T-helper 2 cell treated with Interferon-gamma antibody and Interleukin-4, amounts not matched to agents 5 μg/mL and 100 μg/mL, for 36 hours (primary cell): ENCODE data around the gene FAM111A.
"Not testable (repeated sequence)": the region's sequence is repeated elsewhere in the genome, so short reads cannot be mapped to it uniquely, and the experiment has no call there.

Source experiments
- DNase-seq: peaks from one replicate; pipeline ENCODE4 v3.0.0; 2021; ENCODE audit warnings: low spot score
- H3K27ac Mint-ChIP-seq: one replicate; pipeline ENCODE4 v1.8.0; 2021; ENCODE audit warnings: mild to moderate bottlenecking, mixed read lengths
- H3K27me3 Mint-ChIP-seq: one replicate; pipeline ENCODE4 v1.8.0; 2021; ENCODE audit warnings: low read depth, mixed read lengths
- H3K36me3 Mint-ChIP-seq: one replicate; pipeline ENCODE4 v1.8.0; 2021; ENCODE audit warnings: low read depth, mixed read lengths
- H3K4me1 Mint-ChIP-seq: one replicate; pipeline ENCODE4 v1.8.0; 2021; ENCODE audit warnings: low read depth, mixed read lengths
- H3K4me3 Mint-ChIP-seq: one replicate; pipeline ENCODE4 v1.8.0; 2022; ENCODE audit warnings: mild to moderate bottlenecking, moderate library complexity, mixed read lengths
- H3K9me3 Mint-ChIP-seq: one replicate; pipeline ENCODE4 v1.8.0; 2021; ENCODE audit warnings: mixed read lengths

FAM111A gene

DNA sequence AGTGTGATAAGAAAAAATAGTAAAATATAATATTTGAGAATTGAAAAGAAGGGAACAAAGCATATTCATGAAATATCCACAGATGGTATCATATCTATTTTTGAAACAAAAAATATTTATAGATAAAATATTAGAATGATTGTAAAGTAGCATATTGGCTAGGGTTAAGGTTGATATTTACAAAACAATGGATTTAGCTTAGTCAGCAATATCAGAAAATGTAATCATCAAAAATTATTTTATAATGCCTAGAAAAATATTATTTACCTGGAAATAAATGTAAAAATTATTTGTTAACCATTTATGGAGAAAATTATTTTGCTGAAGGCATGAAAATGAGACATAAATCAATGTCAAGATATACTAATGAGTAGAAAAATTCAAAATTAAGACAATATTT is 22.8 kb upstream of the FAM111A start:
- no peak overlapping the region for H3K27ac Mint-ChIP-seq
- H3K4me1 Mint-ChIP-seq: peaks cover 1% of the 10 kb centered on the region
- no peak overlapping the region for H3K4me3 Mint-ChIP-seq
- no peaks in the 10 kb centered on the region for H3K27me3 Mint-ChIP-seq
- peaks cover 91% of the 10 kb centered on the region for H3K36me3 Mint-ChIP-seq
- H3K9me3 Mint-ChIP-seq: peaks cover 79% of the 10 kb centered on the region
- DNase-seq: no peak

DNA sequence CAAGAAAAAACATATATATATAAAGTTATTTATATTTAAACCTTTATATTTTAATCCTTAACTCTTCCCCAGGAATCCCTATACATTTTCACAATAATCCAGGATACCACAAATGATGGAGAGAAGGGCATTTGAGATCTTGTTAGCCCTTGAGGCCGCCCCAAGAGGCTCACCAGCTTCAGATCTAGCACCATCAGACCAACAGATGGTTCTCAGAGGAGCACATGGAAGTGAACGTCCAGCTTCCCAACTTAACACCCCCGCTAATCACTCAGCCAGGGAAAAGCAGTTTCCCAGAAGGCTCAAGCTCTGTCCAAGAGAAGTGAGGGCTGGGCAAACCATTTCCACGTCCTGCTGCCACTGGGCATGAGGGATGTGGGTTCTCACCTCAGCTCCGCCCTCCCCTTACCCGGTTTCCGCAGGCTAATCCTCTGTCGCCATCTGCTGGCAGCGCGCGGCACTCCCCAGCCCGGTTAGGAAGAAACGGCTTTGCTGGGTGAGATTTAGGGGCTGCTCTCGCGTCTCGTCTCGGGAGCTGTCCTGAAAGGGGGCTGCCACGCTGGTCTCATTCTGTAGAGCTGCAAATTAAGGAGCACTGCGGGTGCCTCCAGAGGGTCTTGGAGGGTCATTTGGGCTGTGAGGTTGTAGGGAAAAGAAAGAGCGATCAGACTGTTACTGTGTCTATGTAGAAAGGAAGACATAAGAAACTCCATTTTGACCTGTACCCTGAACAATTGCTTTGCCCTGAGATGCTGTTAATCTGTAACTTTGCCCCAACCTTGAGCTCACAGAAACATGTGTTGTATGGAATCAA is 6.8 kb upstream of the FAM111A start:
- Mint-ChIP-seq H3K27me3 (no peaks in the 10 kb centered on the region), H3K9me3 (peaks cover 24% of the 10 kb centered on the region), H3K27ac (peak overlapping the region; percentile 70), H3K4me1 (peaks cover 16% of the 10 kb centered on the region), H3K36me3 (peaks cover 49% of the 10 kb centered on the region), H3K4me3 (peak overlapping the region; percentile 63)
- DNase-seq: peak; percentile 78

DNA sequence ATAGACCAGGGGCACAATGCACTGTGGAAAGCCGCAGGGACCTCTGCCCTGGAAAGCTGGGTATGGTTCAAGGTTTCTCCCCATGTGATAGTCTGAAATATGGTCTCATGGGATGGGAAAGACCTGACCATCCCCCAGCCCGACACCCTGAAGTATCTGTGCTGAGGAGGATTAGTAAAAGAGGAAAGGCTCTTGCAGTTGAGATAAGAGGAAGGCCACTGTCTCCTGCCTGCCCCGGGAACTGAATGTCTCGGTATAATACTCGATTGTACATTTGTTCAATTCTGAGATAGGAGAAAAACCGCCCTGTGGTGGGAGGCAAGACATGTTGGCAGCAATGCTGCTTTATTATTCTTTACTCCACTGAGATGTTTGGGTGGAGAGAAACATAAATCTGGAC is 6.1 kb upstream of the FAM111A start:
- H3K27me3 Mint-ChIP-seq, H3K27ac Mint-ChIP-seq, H3K4me3 Mint-ChIP-seq, DNase-seq: not testable (repeated sequence)
- H3K4me1 Mint-ChIP-seq: peaks cover 22% of the 10 kb centered on the region
- H3K9me3 Mint-ChIP-seq: peaks cover 17% of the 10 kb centered on the region
- peaks cover 45% of the 10 kb centered on the region for H3K36me3 Mint-ChIP-seq

DNA sequence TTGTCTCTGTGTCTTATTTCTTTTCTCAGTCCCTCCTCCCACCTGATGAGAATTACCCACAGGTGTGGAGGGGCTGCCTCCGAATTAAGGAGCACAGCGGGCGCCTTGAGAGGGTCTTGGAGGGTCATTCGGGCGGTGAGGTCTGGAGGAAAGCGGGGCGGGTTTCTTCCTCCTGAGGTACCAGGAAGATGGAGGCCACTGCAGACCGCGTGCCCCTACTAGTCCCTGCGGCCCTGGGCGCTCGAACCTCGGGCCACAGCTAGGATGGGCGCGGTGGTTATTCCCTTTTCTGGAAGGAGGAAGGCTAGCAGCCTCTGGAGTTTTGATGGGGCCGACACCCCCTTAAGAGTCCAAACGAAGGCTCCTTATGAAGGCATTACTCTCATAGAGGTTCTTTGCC is 5.5 kb upstream of the FAM111A start:
- H3K27ac Mint-ChIP-seq: no peak overlapping the region

DNA sequence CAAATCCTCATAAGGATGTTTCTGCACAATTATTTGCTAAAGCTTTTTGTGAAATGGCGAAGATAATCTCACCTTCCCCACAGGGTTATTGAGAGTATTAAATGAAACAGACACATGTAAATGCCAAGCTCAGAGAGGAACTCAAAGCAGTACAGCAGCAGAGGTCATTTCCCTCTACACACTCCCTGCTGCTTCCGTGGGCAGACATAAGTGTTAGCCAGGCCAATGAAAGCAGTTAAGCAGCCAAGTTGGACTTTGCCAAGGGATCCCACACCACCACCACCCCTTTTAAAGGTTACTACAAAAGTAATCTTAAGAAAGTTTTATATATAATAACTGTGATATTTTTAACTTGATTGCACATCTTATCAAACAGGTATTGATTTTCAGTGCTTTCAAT is 4.0 kb upstream of the FAM111A start:
- Mint-ChIP-seq H3K36me3 (peaks cover 30% of the 10 kb centered on the region), H3K4me3 (no peak overlapping the region), H3K9me3 (no peaks in the 10 kb centered on the region), H3K4me1 (peaks cover 36% of the 10 kb centered on the region), H3K27ac (no peak overlapping the region), H3K27me3 (no peaks in the 10 kb centered on the region)
- no peak for DNase-seq

More for the DNA sequence above, 5.5 kb upstream of the FAM111A start:
- Mint-ChIP-seq H3K4me3 (no peak overlapping the region), H3K27me3 (no peaks in the 10 kb centered on the region), H3K4me1 (peaks cover 28% of the 10 kb centered on the region), H3K36me3 (peaks cover 38% of the 10 kb centered on the region), H3K9me3 (peaks cover 11% of the 10 kb centered on the region)
- DNase-seq: no peak

DNA sequence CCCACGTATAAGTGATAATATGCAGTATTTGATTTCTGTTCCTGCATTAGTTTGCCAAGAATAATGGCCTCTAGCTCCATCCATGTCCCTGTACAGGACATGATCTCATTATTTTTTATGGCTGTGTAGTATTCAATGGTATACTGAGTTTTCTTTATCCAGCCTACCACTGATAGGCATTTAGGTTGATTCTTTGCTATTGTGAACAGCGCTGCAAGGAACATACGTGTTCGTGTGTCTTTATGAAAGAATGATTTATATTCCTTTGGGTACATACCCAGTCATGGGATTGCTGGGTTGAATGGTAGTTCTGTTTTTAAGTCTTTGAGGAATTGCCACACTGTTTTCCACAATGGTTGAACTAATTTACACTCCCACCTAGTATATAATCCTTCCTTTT is 1.5 kb upstream of the FAM111A start:
- no peak for DNase-seq
- peaks cover 28% of the 10 kb centered on the region for H3K36me3 Mint-ChIP-seq
- no peaks in the 10 kb centered on the region for H3K9me3 Mint-ChIP-seq
- H3K4me3 Mint-ChIP-seq: peak overlapping the region; percentile 93
- H3K27ac Mint-ChIP-seq: no peak overlapping the region
- peaks cover 37% of the 10 kb centered on the region for H3K4me1 Mint-ChIP-seq
- no peaks in the 10 kb centered on the region for H3K27me3 Mint-ChIP-seq

DNA sequence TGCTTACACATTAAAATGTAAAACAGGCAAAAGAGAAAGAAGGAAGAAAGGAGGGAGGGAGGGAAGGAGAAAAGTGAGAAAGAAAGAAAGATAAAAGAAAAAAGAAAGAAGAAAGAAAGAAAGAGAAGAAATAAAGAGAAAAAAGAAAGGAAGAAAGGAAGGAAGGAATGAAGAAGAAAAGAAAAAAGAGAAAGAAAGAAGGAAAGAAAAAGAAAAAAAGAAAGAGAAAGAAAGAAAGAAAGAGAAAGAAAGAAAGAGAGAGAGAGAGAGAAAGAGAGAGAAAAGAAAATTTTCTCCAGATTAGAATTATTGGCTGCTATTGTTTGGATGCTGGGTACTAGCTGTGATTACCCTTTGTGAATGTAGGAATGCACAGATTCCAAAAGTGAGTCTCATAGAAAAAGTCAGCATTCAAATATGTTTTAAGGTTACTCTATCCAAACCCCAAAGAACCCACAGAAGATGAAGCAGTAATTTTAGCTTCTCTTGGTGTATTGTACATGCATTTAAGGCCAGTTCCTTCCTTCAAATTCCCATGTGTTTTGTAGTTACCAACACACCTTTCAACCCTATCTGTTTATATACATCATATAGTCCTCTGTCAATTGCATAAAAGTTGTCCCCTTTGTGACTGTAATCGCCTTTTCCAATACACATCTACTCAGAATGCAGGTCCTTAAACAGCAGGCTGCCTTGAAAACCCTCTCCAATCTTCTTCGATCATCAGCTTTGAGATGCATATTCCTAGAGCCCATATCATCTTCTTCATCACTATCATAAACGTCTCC is 789 bp upstream of the FAM111A start:
- Mint-ChIP-seq H3K27me3 (no peaks in the 10 kb centered on the region), H3K27ac (peak overlapping the region; percentile 91), H3K4me1 (peaks cover 43% of the 10 kb centered on the region), H3K4me3 (peak overlapping the region; percentile 93), H3K9me3 (no peaks in the 10 kb centered on the region), H3K36me3 (peaks cover 35% of the 10 kb centered on the region)
- DNase-seq: no peak

DNA sequence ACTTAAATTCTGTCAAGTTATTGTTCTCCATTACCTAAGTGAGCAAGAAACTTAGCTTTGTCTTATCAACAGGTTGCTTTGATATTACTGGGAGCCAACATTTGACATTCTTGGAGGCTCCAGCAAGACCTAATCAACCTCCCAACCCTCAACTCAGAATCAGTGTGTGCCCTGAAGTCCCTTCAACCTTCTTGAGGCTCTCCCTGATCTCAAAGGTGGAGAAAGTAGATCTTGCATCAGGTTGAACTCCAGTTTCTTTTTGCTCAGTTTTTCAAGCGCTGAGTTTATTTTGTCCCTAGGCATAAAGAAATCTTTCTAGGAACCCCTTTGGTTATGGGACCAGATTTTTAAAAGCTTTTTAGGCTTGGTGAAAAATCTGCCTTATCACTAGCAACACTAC is 1.4 kb downstream of the FAM111A start:
- peak overlapping the region; percentile 93 for H3K4me3 Mint-ChIP-seq
- peaks cover 53% of the 10 kb centered on the region for H3K36me3 Mint-ChIP-seq
- H3K9me3 Mint-ChIP-seq: no peaks in the 10 kb centered on the region
- peak overlapping the region; percentile 91 for H3K27ac Mint-ChIP-seq
- H3K27me3 Mint-ChIP-seq: no peaks in the 10 kb centered on the region
- peaks cover 61% of the 10 kb centered on the region for H3K4me1 Mint-ChIP-seq
- no peak for DNase-seq

DNA sequence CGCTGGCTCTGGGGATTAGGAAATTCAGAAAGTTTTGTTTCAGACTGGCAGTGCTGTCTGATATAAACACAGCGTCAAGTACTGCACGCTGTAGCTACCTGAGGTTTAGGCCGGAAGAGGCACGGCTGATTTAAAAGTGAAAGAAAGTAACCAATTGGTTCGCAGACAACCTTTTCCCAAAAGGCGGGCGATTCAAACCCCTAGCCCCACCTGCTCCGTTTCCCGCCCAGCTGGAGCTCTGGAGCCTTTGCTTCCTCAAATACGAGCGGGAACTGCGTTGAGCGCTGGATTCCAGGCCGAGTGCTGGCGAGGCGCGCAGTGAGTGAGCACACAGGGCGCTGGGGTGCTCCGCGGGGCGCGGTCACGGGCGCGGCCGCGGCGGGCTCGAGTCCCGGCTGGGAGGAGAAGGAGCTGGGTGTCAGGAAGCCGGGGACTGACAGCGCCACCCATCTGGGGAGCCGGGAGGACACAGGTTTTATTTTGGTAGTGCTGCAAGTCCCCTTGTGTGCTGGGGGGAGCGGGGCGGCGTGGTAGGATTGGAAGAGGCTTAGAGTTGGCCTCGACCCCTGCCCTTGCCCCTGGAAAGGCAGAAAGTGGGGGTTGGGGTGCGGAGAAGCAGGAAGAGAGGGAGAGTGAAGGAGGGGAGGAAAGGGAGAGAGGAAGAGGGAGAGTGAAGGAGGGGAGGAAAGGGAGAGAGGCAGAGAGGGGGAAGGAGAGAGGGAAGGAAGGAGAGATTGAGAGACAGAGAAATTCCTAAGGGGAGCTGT is 2.1 kb downstream of the FAM111A start:
- H3K36me3 Mint-ChIP-seq: peaks cover 56% of the 10 kb centered on the region
- peak; percentile 78 for DNase-seq
- H3K27ac Mint-ChIP-seq: peak overlapping the region; percentile 91
- H3K4me3 Mint-ChIP-seq: peak overlapping the region; percentile 93
- H3K9me3 Mint-ChIP-seq: no peaks in the 10 kb centered on the region
- peaks cover 65% of the 10 kb centered on the region for H3K4me1 Mint-ChIP-seq
- no peaks in the 10 kb centered on the region for H3K27me3 Mint-ChIP-seq

DNA sequence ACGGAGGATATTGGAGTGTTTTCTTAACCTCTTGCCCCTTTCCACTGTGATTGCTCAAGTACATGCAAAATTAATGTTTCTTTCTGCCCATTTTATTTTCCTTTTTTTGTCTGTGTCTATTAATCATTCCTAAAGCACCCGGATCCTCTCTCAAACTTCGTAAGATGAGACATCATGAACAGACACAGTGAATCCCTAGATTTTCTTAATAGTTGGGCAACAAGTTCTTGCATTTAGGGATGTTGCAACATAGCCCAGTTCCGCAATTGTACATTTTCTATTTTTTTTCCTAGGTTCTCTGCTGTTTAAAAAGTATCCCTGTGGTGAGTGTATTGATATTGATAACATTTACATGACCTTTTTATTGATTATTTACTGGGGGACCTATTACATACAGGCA is 2.9 kb downstream of the FAM111A start:
- Mint-ChIP-seq H3K27ac (peak overlapping the region; percentile 91), H3K9me3 (no peaks in the 10 kb centered on the region), H3K4me1 (peaks cover 70% of the 10 kb centered on the region), H3K27me3 (no peaks in the 10 kb centered on the region), H3K36me3 (peaks cover 62% of the 10 kb centered on the region), H3K4me3 (peak overlapping the region; percentile 93)
- no peak for DNase-seq

DNA sequence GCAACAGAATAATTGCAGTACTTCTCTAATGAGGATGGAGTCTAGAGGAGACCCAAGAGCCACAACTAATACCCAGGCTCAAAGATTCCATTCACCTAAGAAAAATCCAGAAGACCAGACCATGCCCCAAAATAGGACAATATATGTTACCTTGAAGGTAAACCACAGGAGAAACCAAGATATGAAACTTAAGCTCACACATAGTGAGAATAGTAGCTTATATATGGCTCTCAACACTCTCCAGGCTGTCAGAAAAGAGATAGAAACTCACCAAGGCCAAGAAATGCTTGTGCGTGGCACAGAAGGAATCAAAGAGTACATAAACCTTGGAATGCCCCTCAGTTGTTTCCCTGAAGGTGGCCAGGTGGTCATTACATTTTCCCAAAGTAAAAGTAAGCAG is 9.1 kb downstream of the FAM111A start:
- Mint-ChIP-seq H3K4me1 (peaks cover 50% of the 10 kb centered on the region), H3K27me3 (no peaks in the 10 kb centered on the region), H3K9me3 (no peaks in the 10 kb centered on the region), H3K36me3 (peaks cover 70% of the 10 kb centered on the region), H3K27ac (peak overlapping the region; percentile 44), H3K4me3 (peak overlapping the region; percentile 59)
- no peak for DNase-seq

DNA sequence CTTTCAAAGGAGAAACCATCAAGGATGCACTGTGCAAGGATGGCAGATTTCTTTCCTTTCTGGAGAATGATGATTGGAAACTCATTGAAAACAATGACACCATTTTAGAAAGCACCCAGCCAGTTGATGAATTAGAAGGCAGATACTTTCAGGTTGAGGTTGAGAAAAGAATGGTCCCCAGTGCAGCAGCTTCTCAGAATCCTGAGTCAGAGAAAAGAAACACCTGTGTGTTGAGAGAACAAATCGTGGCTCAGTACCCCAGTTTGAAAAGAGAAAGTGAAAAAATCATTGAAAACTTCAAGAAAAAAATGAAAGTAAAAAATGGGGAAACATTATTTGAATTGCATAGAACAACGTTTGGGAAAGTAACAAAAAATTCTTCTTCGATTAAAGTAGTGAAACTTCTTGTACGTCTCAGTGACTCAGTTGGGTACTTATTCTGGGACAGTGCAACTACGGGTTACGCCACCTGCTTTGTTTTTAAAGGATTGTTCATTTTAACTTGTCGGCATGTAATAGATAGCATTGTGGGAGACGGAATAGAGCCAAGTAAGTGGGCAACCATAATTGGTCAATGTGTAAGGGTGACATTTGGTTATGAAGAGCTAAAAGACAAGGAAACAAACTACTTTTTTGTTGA is 9.8 kb downstream of the FAM111A start:
- no peak for DNase-seq
- H3K27me3 Mint-ChIP-seq: no peaks in the 10 kb centered on the region

DNA sequence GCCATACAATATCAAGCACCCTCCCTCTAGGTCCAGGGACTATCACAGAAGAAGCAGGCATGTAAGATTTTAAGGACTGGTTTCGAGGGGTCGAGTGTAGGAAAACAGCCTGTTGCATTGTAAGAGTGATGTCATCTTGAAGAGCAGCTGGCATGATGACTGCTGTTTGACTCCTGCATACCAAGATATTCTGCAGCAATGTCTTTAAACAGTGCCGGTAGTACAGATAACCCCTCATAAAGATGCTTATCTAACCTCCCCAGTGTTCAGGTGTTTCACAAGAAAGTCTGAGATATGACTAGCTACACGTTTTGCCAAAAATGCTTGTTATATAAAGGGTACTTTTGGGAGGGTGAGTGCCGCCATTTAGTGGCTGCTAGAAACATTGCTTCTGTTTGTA is 12.0 kb downstream of the FAM111A start:
- H3K27me3 Mint-ChIP-seq: no peaks in the 10 kb centered on the region
- H3K4me3 Mint-ChIP-seq: no peak overlapping the region
- H3K4me1 Mint-ChIP-seq: peaks cover 32% of the 10 kb centered on the region
- peaks cover 43% of the 10 kb centered on the region for H3K36me3 Mint-ChIP-seq
- no peaks in the 10 kb centered on the region for H3K9me3 Mint-ChIP-seq
- DNase-seq: no peak
- H3K27ac Mint-ChIP-seq: no peak overlapping the region

More for the DNA sequence above, 9.8 kb downstream of the FAM111A start:
- peaks cover 45% of the 10 kb centered on the region for H3K4me1 Mint-ChIP-seq
- H3K27ac Mint-ChIP-seq: peak overlapping the region; percentile 67
- H3K36me3 Mint-ChIP-seq: peaks cover 63% of the 10 kb centered on the region
- H3K9me3 Mint-ChIP-seq: no peaks in the 10 kb centered on the region
- H3K4me3 Mint-ChIP-seq: peak overlapping the region; percentile 59
